Activated CD4-positive, alpha-beta T cell treated with anti-CD3 and anti-CD28 coated beads, Interleukin-2, amount 10 ng/mL, durations not matched to agents 7 days and 5 days (primary cell): ENCODE data around the gene LMX1B. TPM values are rescaled to one million over a fixed set of nuclear protein-coding genes. Genes with fewer than 3 reads are reported as not detected.
"Not testable (repeated sequence)": the region's sequence is repeated elsewhere in the genome, so short reads cannot be mapped to it uniquely, and the experiment has no call there.

Source experiments
- CTCF ChIA-PET: fragments of 350-600 bp; sonication (Branson Sonifier 250); formaldehyde crosslinking; loops from one replicate; lab custom pipeline; 2021; ENCODE audit warnings: antibody characterized with exemption; lab: Charles Lee
- POLR2A ChIA-PET: fragments of 350-600 bp; sonication (Branson Sonifier 250); formaldehyde crosslinking; loops from one replicate; lab custom pipeline; 2021; ENCODE audit warnings: antibody characterized with exemption; lab: Charles Lee
- DNase-seq: peaks from one replicate; pipeline ENCODE4 v3.0.0-alpha.2; 2020
- H3K27ac Mint-ChIP-seq: one replicate; pipeline ENCODE4 v1.8.0; 2021; ENCODE audit warnings: mild to moderate bottlenecking, moderate library complexity, mixed read lengths
- H3K27me3 Mint-ChIP-seq: one replicate; pipeline ENCODE4 v1.8.0; 2021; ENCODE audit warnings: mixed read lengths
- H3K36me3 Mint-ChIP-seq: one replicate; pipeline ENCODE4 v1.8.0; 2021; ENCODE audit warnings: low read depth, mixed read lengths
- H3K4me1 Mint-ChIP-seq: one replicate; pipeline ENCODE4 v1.8.0; 2021; ENCODE audit warnings: mixed read lengths
- H3K4me3 Mint-ChIP-seq: one replicate; pipeline ENCODE4 v1.8.0; 2021; ENCODE audit warnings: mild to moderate bottlenecking, moderate library complexity, mixed read lengths
- H3K9me3 Mint-ChIP-seq: one replicate; pipeline ENCODE4 v1.8.0; 2021; ENCODE audit warnings: mixed read lengths
- total RNA-seq, 2 experiments: library from RNA; stranded (reverse); gene quantifications; one replicate each; pipeline ENCODE4 v1.2.3, GENCODE V29; 2021

The LMX1B gene
- total RNA-seq, 2 experiments from 2014 or later: not detected

- Mint-ChIP-seq H3K27ac (no peak overlapping the region), H3K4me1 (peaks cover 19% of the 10 kb centered on the region), H3K4me3 (peak overlapping the region; percentile 11), H3K9me3 (no peaks in the 10 kb centered on the region), H3K27me3 (peaks cover 16% of the 10 kb centered on the region), H3K36me3 (no peaks in the 10 kb centered on the region)
- ChIA-PET POLR2A (interaction anchor here (0.8 kb wide), 1 partner anchor 72 kb away, joined by 3 read pairs; no protein-coding TSS in a partner anchor), CTCF (interaction anchor here (0.5 to 10.6 kb wide), 24 partner anchors 8 to 914 kb away, joined by 3 to 195 read pairs (median 4); no protein-coding TSS in a partner anchor)
- peak; percentile 87 for DNase-seq
Measured at GRCh38 chr9:126704892-126705766, 91.4 kb downstream of the LMX1B start.

- Mint-ChIP-seq H3K9me3 (no peaks in the 10 kb centered on the region), H3K27ac (no peak overlapping the region), H3K4me3 (no peak overlapping the region), H3K27me3 (peaks cover 16% of the 10 kb centered on the region), H3K36me3 (no peaks in the 10 kb centered on the region), H3K4me1 (peaks cover 19% of the 10 kb centered on the region)
- peak; percentile 81 for DNase-seq
- POLR2A ChIA-PET: interaction anchor here (0.8 to 1.3 kb wide), 2 partner anchors 71 to 76 kb away, joined by 3 read pairs; no protein-coding TSS in a partner anchor
- CTCF ChIA-PET: interaction anchor here (0.5 to 10.6 kb wide), 33 partner anchors 9 to 915 kb away, joined by 3 to 195 read pairs (median 4); partner anchors contain the start of gene ZBTB43
Measured at GRCh38 chr9:126705767-126706697, 92.3 kb downstream of the LMX1B start.

GRCh38 chr9:126706698-126707053 is 92.9 kb downstream of the LMX1B start:
- Mint-ChIP-seq H3K9me3 (no peaks in the 10 kb centered on the region), H3K4me1 (peaks cover 19% of the 10 kb centered on the region), H3K27ac (no peak overlapping the region), H3K27me3 (peaks cover 16% of the 10 kb centered on the region), H3K36me3 (no peaks in the 10 kb centered on the region), H3K4me3 (no peak overlapping the region)
- ChIA-PET POLR2A (interaction anchor here (1.3 kb wide), 1 partner anchor 75 kb away, joined by 3 read pairs; no protein-coding TSS in a partner anchor), CTCF (interaction anchor here (0.6 to 10.6 kb wide), 27 partner anchors 9 to 234 kb away, joined by 3 to 195 read pairs (median 4); partner anchors contain the start of gene ZBTB43)
- DNase-seq: no peak

GRCh38 chr9:126707083-126707482 is 93.4 kb downstream of the LMX1B start:
- Mint-ChIP-seq H3K4me1 (peaks cover 19% of the 10 kb centered on the region), H3K27ac (no peak overlapping the region), H3K9me3 (no peaks in the 10 kb centered on the region), H3K4me3 (no peak overlapping the region), H3K27me3 (peaks cover 16% of the 10 kb centered on the region), H3K36me3 (no peaks in the 10 kb centered on the region)
- ChIA-PET CTCF (interaction anchor here (0.6 to 10.6 kb wide), 19 partner anchors 8 to 93 kb away, joined by 3 to 195 read pairs (median 5); no protein-coding TSS in a partner anchor), POLR2A (interaction anchor here (1.3 kb wide), 1 partner anchor 75 kb away, joined by 3 read pairs; no protein-coding TSS in a partner anchor)
- peak; percentile 3 for DNase-seq

GRCh38 chr9:126707712-126708111 is 94.0 kb downstream of the LMX1B start:
- peak; percentile 2 for DNase-seq
- H3K36me3 Mint-ChIP-seq: not testable (repeated sequence)
- peaks cover 19% of the 10 kb centered on the region for H3K4me1 Mint-ChIP-seq

GRCh38 chr9:126708178-126708577 is 94.5 kb downstream of the LMX1B start:
- H3K27me3 Mint-ChIP-seq: peaks cover 14% of the 10 kb centered on the region
- DNase-seq: peak; percentile 4
- H3K4me3 Mint-ChIP-seq: no peak overlapping the region
- H3K27ac Mint-ChIP-seq: no peak overlapping the region
- H3K36me3 Mint-ChIP-seq: no peaks in the 10 kb centered on the region
- ChIA-PET CTCF (interaction anchor here (1.0 to 10.6 kb wide), 4 partner anchors 12 to 97 kb away, joined by 3 to 195 read pairs (median 26); partner anchors contain the start of gene ZBTB43), POLR2A (no interaction called here)
- H3K4me1 Mint-ChIP-seq: peaks cover 19% of the 10 kb centered on the region
- H3K9me3 Mint-ChIP-seq: no peaks in the 10 kb centered on the region

More at GRCh38 chr9:126707712-126708111, 94.0 kb downstream of the LMX1B start:
- H3K27ac Mint-ChIP-seq, H3K4me3 Mint-ChIP-seq, H3K9me3 Mint-ChIP-seq, POLR2A ChIA-PET: not testable (repeated sequence)
- peaks cover 16% of the 10 kb centered on the region for H3K27me3 Mint-ChIP-seq
- CTCF ChIA-PET: interaction anchor here (1.0 to 10.6 kb wide), 6 partner anchors 7 to 97 kb away, joined by 3 to 195 read pairs (median 4); partner anchors contain the start of gene ZBTB43

- Mint-ChIP-seq H3K4me1 (peaks cover 19% of the 10 kb centered on the region), H3K36me3 (no peaks in the 10 kb centered on the region), H3K9me3 (no peaks in the 10 kb centered on the region), H3K4me3 (no peak overlapping the region), H3K27ac (no peak overlapping the region), H3K27me3 (peaks cover 11% of the 10 kb centered on the region)
- no peak for DNase-seq
- ChIA-PET POLR2A (no interaction called here), CTCF (interaction anchor here (1.3 to 10.6 kb wide), 3 partner anchors 11 to 79 kb away, joined by 4 to 195 read pairs (median 49); no protein-coding TSS in a partner anchor)
Measured at GRCh38 chr9:126709241-126709640, 95.5 kb downstream of the LMX1B start.

- POLR2A ChIA-PET: no interaction called here
- CTCF ChIA-PET: interaction anchor here (1.1 to 1.3 kb wide), 3 partner anchors 8 to 12 kb away, joined by 4 to 7 read pairs (median 4); no protein-coding TSS in a partner anchor
- peaks cover 19% of the 10 kb centered on the region for H3K4me1 Mint-ChIP-seq
- DNase-seq: no peak
- H3K36me3 Mint-ChIP-seq: no peaks in the 10 kb centered on the region
- H3K27me3 Mint-ChIP-seq: peaks cover 13% of the 10 kb centered on the region
- H3K27ac Mint-ChIP-seq: no peak overlapping the region
- no peaks in the 10 kb centered on the region for H3K9me3 Mint-ChIP-seq
- no peak overlapping the region for H3K4me3 Mint-ChIP-seq
Measured at GRCh38 chr9:126715382-126715781, 101.7 kb downstream of the LMX1B start.

- POLR2A ChIA-PET: not testable (repeated sequence)
- CTCF ChIA-PET: interaction anchor here (1.3 kb wide), 1 partner anchor 11 kb away, joined by 8 read pairs; no protein-coding TSS in a partner anchor
Measured at GRCh38 chr9:126717441-126717840, 103.7 kb downstream of the LMX1B start.

GRCh38 chr9:126719618-126720031 is 105.9 kb downstream of the LMX1B start:
- H3K27ac Mint-ChIP-seq: peak overlapping the region; percentile 87
- H3K4me1 Mint-ChIP-seq: peaks cover 49% of the 10 kb centered on the region
- POLR2A ChIA-PET: no interaction called here
- CTCF ChIA-PET: interaction anchor here (4.4 kb wide), 1 partner anchor 14 kb away, joined by 49 read pairs; no protein-coding TSS in a partner anchor
- DNase-seq: peak; percentile 94
- H3K27me3 Mint-ChIP-seq: peaks cover 11% of the 10 kb centered on the region
- no peaks in the 10 kb centered on the region for H3K9me3 Mint-ChIP-seq
- H3K36me3 Mint-ChIP-seq: no peaks in the 10 kb centered on the region
- peak overlapping the region; percentile 55 for H3K4me3 Mint-ChIP-seq

More at GRCh38 chr9:126717441-126717840, 103.7 kb downstream of the LMX1B start:
- Mint-ChIP-seq H3K4me1 (peaks cover 38% of the 10 kb centered on the region), H3K27me3 (peaks cover 13% of the 10 kb centered on the region)
- not testable (repeated sequence) for H3K27ac Mint-ChIP-seq, DNase-seq, H3K4me3 Mint-ChIP-seq, H3K36me3 Mint-ChIP-seq, H3K9me3 Mint-ChIP-seq

GRCh38 chr9:126720036-126720435 is 106.3 kb downstream of the LMX1B start:
- CTCF ChIA-PET: interaction anchor here (4.4 kb wide), 1 partner anchor 14 kb away, joined by 49 read pairs; no protein-coding TSS in a partner anchor
- POLR2A ChIA-PET: no interaction called here
- Mint-ChIP-seq H3K9me3 (no peaks in the 10 kb centered on the region), H3K4me1 (peaks cover 49% of the 10 kb centered on the region), H3K36me3 (no peaks in the 10 kb centered on the region), H3K27me3 (peaks cover 9% of the 10 kb centered on the region), H3K27ac (peak overlapping the region; percentile 87), H3K4me3 (peak overlapping the region; percentile 55)
- no peak for DNase-seq
